A673 (cell line): ENCODE results near the gene PADI6.

ENCODE experiments used
- CTCF ChIP-seq: fragments of 300-800, 200-600 bp; sonication (generic); conservative IDR thresholded peaks from 2 replicates; pipeline ENCODE4 v1.5.1; 2017; ENCODE audit warnings: low read depth, mild to moderate bottlenecking, antibody characterized with exemption, low read length, moderate library complexity, mixed read lengths
- EZH2 ChIP-seq: fragments of 200-600 bp; sonication (generic); IDR thresholded peaks from 2 replicates; pipeline ENCODE4 v1.6.1; 2017; ENCODE audit warnings: borderline replicate concordance, low read depth, mild to moderate bottlenecking, mixed read lengths, antibody characterized with exemption, low read length; ENCODE audit not compliant: poor library complexity, severe bottlenecking

GRCh38 chr1:17425806-17426600, 54.0 kb downstream of the PADI6 start:
- no peak for TF ChIP-seq CTCF
- TF ChIP-seq EZH2, result no peak
